Peyer's patch (tissue), 4 donors: ENCODE results near the gene TCAP. TPM values are rescaled to one million over a fixed set of nuclear protein-coding genes. Genes with fewer than 3 reads are reported as not detected.
A peak's percentile ranks its signal among the peaks of the same experiment; 100 is the strongest.

Source experiments
- DNase-seq, 3 donors: peaks; one replicate each; pipeline ENCODE4 v3.0.0-alpha.2; 2017 to 2019
- H3K27ac ChIP-seq, 4 donors: fragments of 200-600 bp; sonication (generic); one replicate each; pipeline ENCODE4 v1.5.1; 2016 to 2019
- H3K27me3 ChIP-seq, 2 donors: fragments of 200-600 bp; sonication (generic); one replicate each; pipeline ENCODE4 v1.5.1; 2019
- H3K36me3 ChIP-seq, 3 donors: fragments of 200-600 bp; sonication (generic); one replicate each; pipeline ENCODE4 v1.5.1; 2016 to 2019
- H3K4me1 ChIP-seq, 4 donors: fragments of 200-600 bp; sonication (generic); one replicate each; pipeline ENCODE4 v1.5.1; 2016 to 2019
- H3K4me3 ChIP-seq, 4 donors: fragments of 200-600 bp; sonication (generic); 1 replicate in 3 of 4; 2 replicates in 1 of 4; pipeline ENCODE4 v1.5.1; 2016 to 2019; ENCODE audit warnings: mild to moderate bottlenecking in 1 of 4
- H3K9me3 ChIP-seq, 4 donors: fragments of 200-600 bp; sonication (generic); one replicate each; pipeline ENCODE4 v1.5.1; 2016 to 2019; ENCODE audit warnings: mild to moderate bottlenecking in 1 of 4
- POLR2A ChIP-seq, 2 donors: fragments of 450-650 bp; IDR thresholded peaks; one replicate each; pipeline ENCODE4 v1.5.1; 2017; ENCODE audit warnings: antibody characterized with exemption in 2 of 2, mild to moderate bottlenecking in 2 of 2, moderate library complexity in 2 of 2
- total RNA-seq, 4 donors: library from RNA; depleted of rRNA; stranded (reverse); fragments of >200 nt; gene quantifications; one replicate each; pipeline ENCODE4 v1.1.0, GENCODE V29; 2016
- TF ChIP-seq, protein P1 (sequence below), 6 experiments: fragments of 450-650 bp in 4 of 6; fragments of 200-600 bp in 2 of 6; sonication (generic) in 1 of 6; IDR thresholded peaks; one replicate each; pipeline ENCODE4 v1.5.1; 2017 to 2019; ENCODE audit warnings: antibody characterized with exemption in 6 of 6, mild to moderate bottlenecking in 3 of 6, moderate library complexity in 1 of 6

Gene TCAP
- total RNA-seq, 4 donors from 2014 or later = 0.53 to 1.9 (median 1.1) TPM; not detected in 1

DNA sequence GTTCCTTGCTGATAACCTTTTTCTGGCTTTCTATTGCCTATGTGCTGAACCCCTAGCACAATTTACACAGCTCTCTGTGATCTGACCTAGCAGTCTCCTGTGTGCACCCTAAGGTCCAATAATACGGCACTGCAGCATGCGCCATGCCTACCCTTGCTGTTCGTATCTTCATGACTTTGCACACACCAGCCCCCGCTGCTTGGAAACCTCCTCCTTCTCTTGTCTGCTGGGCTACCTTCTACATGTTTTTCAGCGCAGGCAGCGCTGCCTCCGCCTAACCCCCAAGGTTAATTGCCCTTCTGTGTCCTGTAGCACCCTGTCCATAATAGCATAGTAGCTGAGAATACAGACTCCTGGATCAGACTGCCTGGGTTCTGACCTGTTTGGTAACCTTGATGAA is 26.8 kb upstream of the TCAP start:
- no peaks in the 10 kb centered on the region for H3K27me3 ChIP-seq
- H3K36me3 ChIP-seq = no peaks in the 10 kb centered on the region
- peaks cover 3 to 76% (median 18%) of the 10 kb centered on the region in 4 donors for H3K4me1 ChIP-seq
- TF ChIP-seq, protein P1, sequence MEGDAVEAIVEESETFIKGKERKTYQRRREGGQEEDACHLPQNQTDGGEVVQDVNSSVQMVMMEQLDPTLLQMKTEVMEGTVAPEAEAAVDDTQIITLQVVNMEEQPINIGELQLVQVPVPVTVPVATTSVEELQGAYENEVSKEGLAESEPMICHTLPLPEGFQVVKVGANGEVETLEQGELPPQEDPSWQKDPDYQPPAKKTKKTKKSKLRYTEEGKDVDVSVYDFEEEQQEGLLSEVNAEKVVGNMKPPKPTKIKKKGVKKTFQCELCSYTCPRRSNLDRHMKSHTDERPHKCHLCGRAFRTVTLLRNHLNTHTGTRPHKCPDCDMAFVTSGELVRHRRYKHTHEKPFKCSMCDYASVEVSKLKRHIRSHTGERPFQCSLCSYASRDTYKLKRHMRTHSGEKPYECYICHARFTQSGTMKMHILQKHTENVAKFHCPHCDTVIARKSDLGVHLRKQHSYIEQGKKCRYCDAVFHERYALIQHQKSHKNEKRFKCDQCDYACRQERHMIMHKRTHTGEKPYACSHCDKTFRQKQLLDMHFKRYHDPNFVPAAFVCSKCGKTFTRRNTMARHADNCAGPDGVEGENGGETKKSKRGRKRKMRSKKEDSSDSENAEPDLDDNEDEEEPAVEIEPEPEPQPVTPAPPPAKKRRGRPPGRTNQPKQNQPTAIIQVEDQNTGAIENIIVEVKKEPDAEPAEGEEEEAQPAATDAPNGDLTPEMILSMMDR (IDR thresholded peaks at IDR 0.05) = no peak
- TF ChIP-seq POLR2A (IDR thresholded peaks at IDR 0.05) = no peak
- no peak for DNase-seq
- no peaks in the 10 kb centered on the region for H3K9me3 ChIP-seq
- H3K27ac ChIP-seq = peak overlapping the region in 1 of 4 donors; percentile 95
- H3K4me3 ChIP-seq = peak overlapping the region in 3 of 4 donors; percentile 82 to 89 (median 85)

GRCh38 chr17:39639043-39639442 is 26.1 kb upstream of the TCAP start:
- H3K4me1 ChIP-seq = peaks cover 0 to 72% (median 16%) of the 10 kb centered on the region in 4 donors
- no peaks in the 10 kb centered on the region for H3K9me3 ChIP-seq
- H3K4me3 ChIP-seq = no peak overlapping the region
- H3K27me3 ChIP-seq = no peaks in the 10 kb centered on the region
- no peak overlapping the region for H3K27ac ChIP-seq
- H3K36me3 ChIP-seq = no peaks in the 10 kb centered on the region
- DNase-seq = no peak
- no peak for TF ChIP-seq POLR2A (IDR thresholded peaks at IDR 0.05)
- TF ChIP-seq, protein P1 (IDR thresholded peaks at IDR 0.05) = no peak

GRCh38 chr17:39639566-39640458 is 25.3 kb upstream of the TCAP start:
- H3K4me1 ChIP-seq = peaks cover 0 to 65% (median 16%) of the 10 kb centered on the region in 4 donors
- no peak overlapping the region for H3K4me3 ChIP-seq
- H3K36me3 ChIP-seq = no peaks in the 10 kb centered on the region
- no peak for TF ChIP-seq POLR2A (IDR thresholded peaks at IDR 0.05)
- TF ChIP-seq, protein P1 (IDR thresholded peaks at IDR 0.05) = no peak
- no peaks in the 10 kb centered on the region for H3K27me3 ChIP-seq
- DNase-seq = no peak
- H3K27ac ChIP-seq = no peak overlapping the region
- no peaks in the 10 kb centered on the region for H3K9me3 ChIP-seq

DNA sequence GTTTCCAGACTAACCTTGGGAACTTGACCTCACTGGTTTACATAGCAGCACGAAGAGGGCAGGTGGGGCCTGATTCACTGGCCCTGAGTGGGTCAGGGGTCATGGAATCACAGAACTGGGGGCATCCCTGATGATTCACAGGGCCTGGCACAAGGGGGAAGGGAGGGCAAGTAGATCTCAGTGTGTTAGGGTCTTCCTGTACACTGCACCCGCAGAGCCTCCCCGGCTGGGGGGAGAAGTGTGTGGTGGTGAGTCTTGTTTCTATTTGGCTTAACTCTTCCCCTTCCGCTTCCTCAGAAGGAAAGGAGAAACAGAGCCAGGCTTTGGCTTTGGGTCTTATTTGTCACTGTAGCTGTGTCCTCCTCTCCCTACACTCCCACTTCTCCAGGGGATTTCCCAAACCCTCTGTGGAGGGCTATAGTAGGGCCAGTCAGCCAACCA is 24.5 kb upstream of the TCAP start:
- H3K36me3 ChIP-seq = no peaks in the 10 kb centered on the region
- peaks cover 0 to 62% (median 16%) of the 10 kb centered on the region in 4 donors for H3K4me1 ChIP-seq

GRCh38 chr17:39641097-39641496 is 24.1 kb upstream of the TCAP start:
- Histone ChIP-seq H3K9me3 (no peaks in the 10 kb centered on the region), H3K4me3 (no peak overlapping the region), H3K36me3 (no peaks in the 10 kb centered on the region), H3K4me1 (peaks cover 0 to 62% (median 16%) of the 10 kb centered on the region in 4 donors), H3K27ac (no peak overlapping the region), H3K27me3 (no peaks in the 10 kb centered on the region)
- no peak for DNase-seq
- no peak for TF ChIP-seq POLR2A (IDR thresholded peaks at IDR 0.05)
- TF ChIP-seq, protein P1 (IDR thresholded peaks at IDR 0.05) = no peak

More for the DNA sequence above, 24.5 kb upstream of the TCAP start:
- no peak overlapping the region for H3K4me3 ChIP-seq
- no peak overlapping the region for H3K27ac ChIP-seq
- H3K9me3 ChIP-seq = no peaks in the 10 kb centered on the region
- DNase-seq = no peak
- H3K27me3 ChIP-seq = no peaks in the 10 kb centered on the region
- TF ChIP-seq POLR2A (IDR thresholded peaks at IDR 0.05) = no peak
- TF ChIP-seq, protein P1 (IDR thresholded peaks at IDR 0.05) = no peak
